PC-3 (cell line): Measurements from ENCODE around the gene AGBL1. TPM values are rescaled to one million over a fixed set of nuclear protein-coding genes. Genes with fewer than 3 reads are reported as not detected.

Experiments used
- ATAC-seq: fragments of 200-7000 bp; cut with Tn5 transposase; 2 replicates; pipeline ENCODE4 v1.9.1; 2020; ENCODE audit warnings: mild to moderate bottlenecking, moderate library complexity
- BruUV-seq: library from RNA; stranded (reverse); fragments of 400-500 nt; replicated peaks from 2 replicates; lab custom pipeline; 2021; lab: Mats Ljungman, UMichigan
- CTCF ChIA-PET: fragments of 300-600 bp; sonication (Branson Sonifier 250); formaldehyde crosslinking; loops from one replicate; lab custom pipeline; 2022; ENCODE audit warnings: antibody characterized with exemption; lab: Charles Lee
- POLR2A ChIA-PET: fragments of 300-600 bp; sonication (Branson Sonifier 250); formaldehyde crosslinking; loops from one replicate; lab custom pipeline; 2022; ENCODE audit warnings: antibody characterized with exemption; ENCODE audit not compliant: unreplicated experiment; lab: Charles Lee
- DNase-seq: peaks from one replicate; pipeline ENCODE4 v3.0.0-alpha.2; 2015
- H2AFZ ChIP-seq: fragments of 300-600 bp; sonication (generic); 2 replicates; pipeline ENCODE4 v1.6.0; 2016; ENCODE audit warnings: antibody characterized with exemption, low read length
- H3F3A ChIP-seq: fragments of 300-600 bp; sonication (generic); one replicate; pipeline ENCODE4 v1.6.0; 2017; ENCODE audit warnings: antibody characterized with exemption, low read length, control low read depth, mild to moderate bottlenecking; ENCODE audit not compliant: unreplicated experiment
- H3K27ac ChIP-seq: fragments of 300-600 bp; sonication (generic); 2 replicates; pipeline ENCODE4 v1.5.1; 2016; ENCODE audit warnings: mild to moderate bottlenecking, low read length
- H3K27me3 ChIP-seq: fragments of 300-600 bp; sonication (generic); 2 replicates; pipeline ENCODE4 v1.6.1; 2016; ENCODE audit warnings: low read length, mixed read lengths
- H3K36me3 ChIP-seq: fragments of 300-600 bp; sonication (generic); 2 replicates; pipeline ENCODE4 v1.6.1; 2016; ENCODE audit warnings: low read depth, mixed run types, low read length, mixed read lengths
- H3K4me1 ChIP-seq: fragments of 300-600 bp; sonication (generic); 2 replicates; pipeline ENCODE4 v1.5.1; 2016; ENCODE audit warnings: low read length; ENCODE audit not compliant: insufficient read depth
- H3K4me2 ChIP-seq: fragments of 300-600 bp; sonication (generic); 2 replicates; pipeline ENCODE4 v1.6.0; 2016; ENCODE audit warnings: low read length
- H3K4me3 ChIP-seq: fragments of 300-600 bp; sonication (generic); 2 replicates; pipeline ENCODE4 v1.5.1; 2016; ENCODE audit warnings: mild to moderate bottlenecking, low read length, mixed read lengths
- H3K79me2 ChIP-seq: fragments of 300-600 bp; sonication (generic); 2 replicates; pipeline ENCODE4 v1.6.1; 2017; ENCODE audit warnings: low read length, mixed read lengths
- H3K9ac ChIP-seq: fragments of 300-600 bp; sonication (generic); 2 replicates; pipeline ENCODE4 v1.6.0; 2016; ENCODE audit warnings: mild to moderate bottlenecking, low read length
- H3K9me2 ChIP-seq: fragments of 300-600 bp; sonication (generic); replicated peaks from 2 replicates; pipeline ENCODE4 v1.6.1; 2016; ENCODE audit warnings: mixed run types, low read length, mixed read lengths
- H3K9me3 ChIP-seq: fragments of 300-600 bp; sonication (generic); 2 replicates; pipeline ENCODE4 v1.6.1; 2016; ENCODE audit warnings: low read length, mixed read lengths
- H4K20me1 ChIP-seq: fragments of 300-600 bp; sonication (generic); 2 replicates; pipeline ENCODE4 v1.6.1; 2016; ENCODE audit warnings: low read length, mixed read lengths
- EZH2 ChIP-seq: fragments of 300-600 bp; sonication (generic); IDR thresholded peaks from one replicate; pipeline ENCODE4 v1.6.1; 2017; ENCODE audit warnings: antibody characterized with exemption, mild to moderate bottlenecking, low read length; ENCODE audit not compliant: unreplicated experiment
- EZH2phosphoT487 ChIP-seq: fragments of 300-600 bp; sonication (generic); IDR thresholded peaks from 2 replicates; pipeline ENCODE4 v1.6.1; 2018; ENCODE audit warnings: mild to moderate bottlenecking, antibody characterized with exemption, low read length, borderline replicate concordance
- intact Hi-C: fragments of 100-400 bp; cut with micrococcal nuclease; formaldehyde crosslinking; loops from 2 replicates; pipeline ENCODE4 v1.9.0; 2023
- total RNA-seq: library from RNA; depleted of rRNA; stranded (reverse); fragments of >200 nt; gene quantifications from 2 replicates; pipeline ENCODE4 v1.2.3, GENCODE V29; 2014
- TF ChIP-seq, protein P1 (sequence below): fragments of 300-600 bp; sonication (generic); conservative IDR thresholded peaks from 2 replicates; pipeline ENCODE4 v1.5.1; 2017; ENCODE audit warnings: antibody characterized with exemption, low read depth, mild to moderate bottlenecking, low read length

AGBL1 gene
- total RNA-seq, 1 experiment from 2014 or later: not detected

DNA sequence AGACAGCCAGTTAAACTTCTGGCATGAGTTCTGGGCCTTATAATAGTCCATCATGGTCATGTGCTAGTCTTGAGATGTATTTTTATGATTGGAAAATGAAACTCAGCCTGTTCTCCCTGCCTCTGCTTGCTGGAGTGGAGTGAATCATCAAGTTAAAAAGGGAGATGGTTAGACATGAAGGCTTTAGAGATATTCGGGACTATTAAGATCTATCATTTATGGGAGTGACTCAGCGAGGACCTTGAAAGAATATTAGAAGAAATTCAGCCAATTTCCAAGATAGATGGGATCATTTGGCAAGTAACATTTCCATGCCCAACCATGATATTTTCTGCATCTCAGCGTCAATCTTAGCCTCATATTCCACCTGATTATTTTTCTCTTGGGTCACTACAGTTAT, 79.8 kb downstream of the AGBL1 start:
- no peaks in the 10 kb centered on the region for H3K9me3 ChIP-seq
- no peak overlapping the region for H3K9ac ChIP-seq
- H3F3A ChIP-seq: no peaks in the 10 kb centered on the region
- H3K4me3 ChIP-seq: no peak overlapping the region
- no TSS peak for BruUV-seq
- no peaks in the 10 kb centered on the region for H3K79me2 ChIP-seq
- no peaks in the 10 kb centered on the region for H3K36me3 ChIP-seq
- ATAC-seq (no peak), DNase-seq (no peak)
- H3K4me1 ChIP-seq: no peaks in the 10 kb centered on the region
- H2AFZ ChIP-seq: no peak overlapping the region
- ChIA-PET POLR2A (no interaction called here), CTCF (no interaction called here)
- no peak overlapping the region for H3K27ac ChIP-seq
- H3K4me2 ChIP-seq: no peak overlapping the region
- no peaks in the 10 kb centered on the region for H4K20me1 ChIP-seq
- TF ChIP-seq EZH2: no peak
- TF ChIP-seq, protein P1, sequence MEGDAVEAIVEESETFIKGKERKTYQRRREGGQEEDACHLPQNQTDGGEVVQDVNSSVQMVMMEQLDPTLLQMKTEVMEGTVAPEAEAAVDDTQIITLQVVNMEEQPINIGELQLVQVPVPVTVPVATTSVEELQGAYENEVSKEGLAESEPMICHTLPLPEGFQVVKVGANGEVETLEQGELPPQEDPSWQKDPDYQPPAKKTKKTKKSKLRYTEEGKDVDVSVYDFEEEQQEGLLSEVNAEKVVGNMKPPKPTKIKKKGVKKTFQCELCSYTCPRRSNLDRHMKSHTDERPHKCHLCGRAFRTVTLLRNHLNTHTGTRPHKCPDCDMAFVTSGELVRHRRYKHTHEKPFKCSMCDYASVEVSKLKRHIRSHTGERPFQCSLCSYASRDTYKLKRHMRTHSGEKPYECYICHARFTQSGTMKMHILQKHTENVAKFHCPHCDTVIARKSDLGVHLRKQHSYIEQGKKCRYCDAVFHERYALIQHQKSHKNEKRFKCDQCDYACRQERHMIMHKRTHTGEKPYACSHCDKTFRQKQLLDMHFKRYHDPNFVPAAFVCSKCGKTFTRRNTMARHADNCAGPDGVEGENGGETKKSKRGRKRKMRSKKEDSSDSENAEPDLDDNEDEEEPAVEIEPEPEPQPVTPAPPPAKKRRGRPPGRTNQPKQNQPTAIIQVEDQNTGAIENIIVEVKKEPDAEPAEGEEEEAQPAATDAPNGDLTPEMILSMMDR: no peak
- no peak for TF ChIP-seq EZH2phosphoT487
- no peaks in the 10 kb centered on the region for H3K9me2 ChIP-seq
- intact Hi-C loops: no loop called here
- no peaks in the 10 kb centered on the region for H3K27me3 ChIP-seq

DNA sequence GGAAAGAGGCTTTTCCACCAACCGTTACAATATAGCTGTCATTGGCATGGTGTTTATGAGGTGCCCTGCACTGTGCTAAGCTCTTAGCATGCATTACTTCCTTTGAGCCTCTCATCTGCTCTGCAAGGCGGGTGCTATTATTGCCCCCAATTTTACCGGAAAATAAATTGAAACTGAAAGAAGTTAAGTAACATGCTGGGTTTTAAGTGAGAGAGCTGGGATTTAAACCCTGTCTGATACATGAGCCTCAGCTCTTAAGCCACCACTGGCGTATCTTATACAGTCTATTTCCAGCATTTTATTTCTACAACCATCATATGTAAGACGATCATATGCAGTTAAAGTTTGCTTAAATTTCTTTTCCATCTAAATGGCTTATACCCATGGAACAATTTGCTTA, 81.6 kb downstream of the AGBL1 start:
- POLR2A ChIA-PET: no interaction called here
- CTCF ChIA-PET: no interaction called here
- BruUV-seq: no TSS peak
- Histone ChIP-seq H3K4me3 (no peak overlapping the region), H3K9ac (no peak overlapping the region), H3K27me3 (no peaks in the 10 kb centered on the region), H3K4me2 (no peak overlapping the region), H3K27ac (no peak overlapping the region), H3K9me3 (no peaks in the 10 kb centered on the region), H3K9me2 (no peaks in the 10 kb centered on the region), H3F3A (no peaks in the 10 kb centered on the region), H3K4me1 (no peaks in the 10 kb centered on the region), H2AFZ (no peak overlapping the region), H3K36me3 (no peaks in the 10 kb centered on the region), H4K20me1 (no peaks in the 10 kb centered on the region), H3K79me2 (no peaks in the 10 kb centered on the region)
- no peak for TF ChIP-seq EZH2phosphoT487
- TF ChIP-seq EZH2: no peak
- TF ChIP-seq, protein P1: no peak
- ATAC-seq: no peak
- intact Hi-C loops: no loop called here
- DNase-seq: no peak

DNA sequence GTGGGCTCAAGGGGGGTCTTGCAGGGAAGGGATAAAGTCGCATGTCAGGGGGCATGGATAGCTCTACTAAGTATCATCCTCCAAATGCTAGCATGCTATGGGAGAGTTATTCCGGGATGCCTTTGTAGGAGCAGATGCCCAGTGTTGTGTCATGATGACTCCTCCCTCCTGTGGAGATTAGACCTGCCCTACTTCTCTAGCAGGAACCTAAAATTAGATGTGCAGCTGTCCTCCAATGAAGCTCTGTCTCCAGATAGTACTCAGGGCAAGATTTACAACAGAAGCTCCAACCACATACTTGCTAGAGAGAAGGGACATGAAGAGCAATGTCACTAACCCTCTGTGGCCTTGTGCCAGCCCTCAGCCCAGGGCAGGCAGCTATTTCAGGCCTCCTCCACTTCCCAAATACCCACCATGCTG, 82.5 kb downstream of the AGBL1 start:
- ChIA-PET POLR2A (no interaction called here), CTCF (no interaction called here)
- Histone ChIP-seq H3K9me3 (no peaks in the 10 kb centered on the region), H3K4me2 (no peak overlapping the region), H3K9ac (no peak overlapping the region), H3K36me3 (no peaks in the 10 kb centered on the region), H4K20me1 (no peaks in the 10 kb centered on the region), H2AFZ (no peak overlapping the region), H3K9me2 (no peaks in the 10 kb centered on the region), H3F3A (no peaks in the 10 kb centered on the region), H3K4me1 (no peaks in the 10 kb centered on the region), H3K27ac (no peak overlapping the region), H3K79me2 (no peaks in the 10 kb centered on the region), H3K4me3 (no peak overlapping the region), H3K27me3 (no peaks in the 10 kb centered on the region)
- DNase-seq (no peak), ATAC-seq (no peak)
- no peak for TF ChIP-seq EZH2
- TF ChIP-seq, protein P1: no peak
- no peak for TF ChIP-seq EZH2phosphoT487
- BruUV-seq: no TSS peak
- intact Hi-C loops: no loop called here
